ENCODE data around the gene ASB13. TPM values are rescaled to one million over a fixed set of nuclear protein-coding genes. Genes with fewer than 3 reads are reported as not detected.

Gene ASB13
- total RNA-seq, 1 experiment from 2014 or later, result 18.4 TPM

DNA sequence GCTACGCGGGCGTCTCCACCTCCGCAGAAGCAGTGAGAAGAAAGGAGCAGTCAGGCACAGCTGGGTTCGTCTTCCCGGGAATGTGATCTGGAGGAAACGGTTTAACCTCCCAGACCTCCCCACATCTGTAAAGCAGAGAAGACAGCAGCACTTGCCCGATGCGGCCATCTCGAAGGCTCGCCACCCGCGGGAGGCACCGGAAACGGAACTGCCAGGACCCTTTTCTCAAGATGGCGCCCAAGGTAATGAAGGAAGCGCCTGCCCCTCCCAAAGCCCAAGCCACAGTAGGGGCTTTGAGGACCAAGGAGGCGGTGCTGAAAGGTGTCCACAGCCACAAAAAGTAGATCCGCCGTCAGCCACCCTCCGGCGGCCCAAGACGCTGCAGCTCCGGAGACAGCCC is 41.7 kb downstream of the ASB13 start:
- Histone ChIP-seq H3K27ac (ENCODE audit: low read length) (no peak overlapping the region), H3K27me3 (ENCODE audit: control insufficient read depth, insufficient read depth, low read length) (no peaks in the 10 kb centered on the region), H3K4me3 (ENCODE audit: low read depth in 2 of 2, low read length in 2 of 2) (no peak overlapping the region), H3K9me3 (ENCODE audit: control insufficient read depth, insufficient read depth, low read depth, low read length) (no peaks in the 10 kb centered on the region), H3K4me1 (ENCODE audit: control insufficient read depth, insufficient read depth, low read length) (no peaks in the 10 kb centered on the region), H3K36me3 (ENCODE audit: control insufficient read depth, insufficient read depth, low read length) (no peaks in the 10 kb centered on the region)
- no peak for TF ChIP-seq SIN3A (IDR thresholded peaks at IDR 0.05; ENCODE audit: borderline replicate concordance, insufficient read depth, low read depth, low read length)
- TF ChIP-seq TCF7L2 (IDR thresholded peaks at IDR 0.05; ENCODE audit: low read depth, low read length), result no peak
- TF ChIP-seq CTCF (IDR thresholded peaks at IDR 0.05), result no peak
- TF ChIP-seq, protein P1, sequence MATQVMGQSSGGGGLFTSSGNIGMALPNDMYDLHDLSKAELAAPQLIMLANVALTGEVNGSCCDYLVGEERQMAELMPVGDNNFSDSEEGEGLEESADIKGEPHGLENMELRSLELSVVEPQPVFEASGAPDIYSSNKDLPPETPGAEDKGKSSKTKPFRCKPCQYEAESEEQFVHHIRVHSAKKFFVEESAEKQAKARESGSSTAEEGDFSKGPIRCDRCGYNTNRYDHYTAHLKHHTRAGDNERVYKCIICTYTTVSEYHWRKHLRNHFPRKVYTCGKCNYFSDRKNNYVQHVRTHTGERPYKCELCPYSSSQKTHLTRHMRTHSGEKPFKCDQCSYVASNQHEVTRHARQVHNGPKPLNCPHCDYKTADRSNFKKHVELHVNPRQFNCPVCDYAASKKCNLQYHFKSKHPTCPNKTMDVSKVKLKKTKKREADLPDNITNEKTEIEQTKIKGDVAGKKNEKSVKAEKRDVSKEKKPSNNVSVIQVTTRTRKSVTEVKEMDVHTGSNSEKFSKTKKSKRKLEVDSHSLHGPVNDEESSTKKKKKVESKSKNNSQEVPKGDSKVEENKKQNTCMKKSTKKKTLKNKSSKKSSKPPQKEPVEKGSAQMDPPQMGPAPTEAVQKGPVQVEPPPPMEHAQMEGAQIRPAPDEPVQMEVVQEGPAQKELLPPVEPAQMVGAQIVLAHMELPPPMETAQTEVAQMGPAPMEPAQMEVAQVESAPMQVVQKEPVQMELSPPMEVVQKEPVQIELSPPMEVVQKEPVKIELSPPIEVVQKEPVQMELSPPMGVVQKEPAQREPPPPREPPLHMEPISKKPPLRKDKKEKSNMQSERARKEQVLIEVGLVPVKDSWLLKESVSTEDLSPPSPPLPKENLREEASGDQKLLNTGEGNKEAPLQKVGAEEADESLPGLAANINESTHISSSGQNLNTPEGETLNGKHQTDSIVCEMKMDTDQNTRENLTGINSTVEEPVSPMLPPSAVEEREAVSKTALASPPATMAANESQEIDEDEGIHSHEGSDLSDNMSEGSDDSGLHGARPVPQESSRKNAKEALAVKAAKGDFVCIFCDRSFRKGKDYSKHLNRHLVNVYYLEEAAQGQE (IDR thresholded peaks at IDR 0.05; ENCODE audit: insufficient read depth in 1 of 2, low read depth in 2 of 2, low read length in 1 of 2), result no peak
- no peak for TF ChIP-seq POLR2AphosphoS5 (IDR thresholded peaks at IDR 0.05; ENCODE audit: low read depth, low read length)
- ChIA-PET POLR2A (no interaction called here), CTCF (no interaction called here)
- DNase-seq (ENCODE audit: low read depth, low spot score), result no peak
- intact Hi-C loops (cut with micrococcal nuclease; ENCODE audit: unreplicated experiment), result no loop called here
- no peak for ATAC-seq
- in situ Hi-C loops (cut with HindIII; ENCODE audit: low pct_unique_long_range_greater_than_20kb, low sequenced_read_pairs), result no loop called here
- BruUV-seq (replicated peaks), result no TSS peak

GRCh38 chr10:5623081-5623748 is 43.2 kb downstream of the ASB13 start:
- DNase-seq (ENCODE audit: low read depth, low spot score) (no peak), ATAC-seq (peak; percentile 98)
- in situ Hi-C loops (cut with HindIII; ENCODE audit: low pct_unique_long_range_greater_than_20kb, low sequenced_read_pairs) (no loop called here), intact Hi-C loops (cut with micrococcal nuclease; ENCODE audit: unreplicated experiment) (loop anchor here (2.0 kb wide), 1 partner anchor 180 kb away; no protein-coding TSS in a partner anchor)
- no peaks in the 10 kb centered on the region for H3K36me3 ChIP-seq (ENCODE audit: control insufficient read depth, insufficient read depth, low read length)
- TF ChIP-seq TCF7L2 (IDR thresholded peaks at IDR 0.05; ENCODE audit: low read depth, low read length), result no peak
- TF ChIP-seq POLR2AphosphoS5 (IDR thresholded peaks at IDR 0.05; ENCODE audit: low read depth, low read length), result no peak
- peak; percentile 88 for TF ChIP-seq CTCF (IDR thresholded peaks at IDR 0.05)
- TF ChIP-seq, protein P1 (IDR thresholded peaks at IDR 0.05; ENCODE audit: insufficient read depth in 1 of 2, low read depth in 2 of 2, low read length in 1 of 2), result 0 out of 4 replicates have a peak, but pooled peaks of 1 of the 2 experiments have one; percentile 50
- CTCF ChIA-PET, result interaction anchor here (0.6 to 1.6 kb wide), 6 partner anchors 46 to 302 kb away, joined by 3 to 11 read pairs (median 3); no protein-coding TSS in a partner anchor
- POLR2A ChIA-PET, result interaction anchor here (0.7 kb wide), 1 partner anchor 176 kb away, joined by 3 read pairs; no protein-coding TSS in a partner anchor
- no peak overlapping the region for H3K27ac ChIP-seq (ENCODE audit: low read length)
- H3K27me3 ChIP-seq (ENCODE audit: control insufficient read depth, insufficient read depth, low read length), result no peaks in the 10 kb centered on the region
- H3K9me3 ChIP-seq (ENCODE audit: control insufficient read depth, insufficient read depth, low read depth, low read length), result no peaks in the 10 kb centered on the region
- H3K4me3 ChIP-seq (ENCODE audit: low read depth in 2 of 2, low read length in 2 of 2), result no peak overlapping the region
- BruUV-seq (replicated peaks), result no TSS peak
- no peaks in the 10 kb centered on the region for H3K4me1 ChIP-seq (ENCODE audit: control insufficient read depth, insufficient read depth, low read length)
